Prostate gland (tissue), 2 donors: Measurements from ENCODE around the gene TYR.
"Not testable (repeated sequence)": the region's sequence is repeated elsewhere in the genome, so short reads cannot be mapped to it uniquely, and the experiment has no call there.

Experiments used
- POLR2A ChIP-seq: fragments of 450-650 bp; IDR thresholded peaks from one replicate; pipeline ENCODE4 v1.6.1; 2016; ENCODE audit warnings: antibody characterized with exemption, mild to moderate bottlenecking
- POLR2AphosphoS5 ChIP-seq: sonication (generic); formaldehyde crosslinking; IDR thresholded peaks from one replicate; pipeline ENCODE4 v1.6.1; 2017; ENCODE audit warnings: antibody characterized with exemption
- TF ChIP-seq, protein P1 (sequence below), 4 experiments: fragments of 200-600 bp in 2 of 4; fragments of 450-650 bp in 2 of 4; sonication (generic) in 2 of 4; IDR thresholded peaks; 1 replicate in 3 of 4; 2 replicates in 1 of 4; pipeline ENCODE4 v1.5.1; 2016 to 2019; ENCODE audit warnings: antibody characterized with exemption in 4 of 4, mild to moderate bottlenecking in 2 of 4, moderate library complexity in 2 of 4

- TF ChIP-seq, protein P1, sequence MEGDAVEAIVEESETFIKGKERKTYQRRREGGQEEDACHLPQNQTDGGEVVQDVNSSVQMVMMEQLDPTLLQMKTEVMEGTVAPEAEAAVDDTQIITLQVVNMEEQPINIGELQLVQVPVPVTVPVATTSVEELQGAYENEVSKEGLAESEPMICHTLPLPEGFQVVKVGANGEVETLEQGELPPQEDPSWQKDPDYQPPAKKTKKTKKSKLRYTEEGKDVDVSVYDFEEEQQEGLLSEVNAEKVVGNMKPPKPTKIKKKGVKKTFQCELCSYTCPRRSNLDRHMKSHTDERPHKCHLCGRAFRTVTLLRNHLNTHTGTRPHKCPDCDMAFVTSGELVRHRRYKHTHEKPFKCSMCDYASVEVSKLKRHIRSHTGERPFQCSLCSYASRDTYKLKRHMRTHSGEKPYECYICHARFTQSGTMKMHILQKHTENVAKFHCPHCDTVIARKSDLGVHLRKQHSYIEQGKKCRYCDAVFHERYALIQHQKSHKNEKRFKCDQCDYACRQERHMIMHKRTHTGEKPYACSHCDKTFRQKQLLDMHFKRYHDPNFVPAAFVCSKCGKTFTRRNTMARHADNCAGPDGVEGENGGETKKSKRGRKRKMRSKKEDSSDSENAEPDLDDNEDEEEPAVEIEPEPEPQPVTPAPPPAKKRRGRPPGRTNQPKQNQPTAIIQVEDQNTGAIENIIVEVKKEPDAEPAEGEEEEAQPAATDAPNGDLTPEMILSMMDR (IDR thresholded peaks at IDR 0.05), result not testable (repeated sequence)
- not testable (repeated sequence) for TF ChIP-seq POLR2A, POLR2AphosphoS5
These were observed 159.5 kb downstream of the TYR start for GRCh38 chr11:89337100-89337650.
